HL-60 (cell line): ENCODE results near the gene CRBN.

Experiments used
- DNase-seq, 2 experiments: peaks; one replicate each; pipeline ENCODE4 v3.0.0-alpha.2; 2010 to 2020; ENCODE audit warnings: low read depth in 1 of 2, low spot score in 1 of 2
- H3K27ac ChIP-seq: fragments of 250-450 bp; sonication (Bioruptor Pico); replicated peaks from 2 replicates; pipeline ENCODE4 v1.5.1; 2020; ENCODE audit warnings: mild to moderate bottlenecking, moderate library complexity
- H3K27me3 ChIP-seq: fragments of 250-450 bp; sonication (Bioruptor Pico); 2 replicates; pipeline ENCODE4 v1.5.1; 2021; ENCODE audit warnings: mild to moderate bottlenecking, moderate library complexity; ENCODE audit not compliant: insufficient read depth, poor library complexity, severe bottlenecking
- H3K4me3 ChIP-seq: replicated peaks from 2 replicates; pipeline ENCODE4 v1.5.1; 2011; ENCODE audit warnings: mild to moderate bottlenecking, control low read depth, low read length; ENCODE audit not compliant: insufficient read depth
- CTCF ChIP-seq: IDR thresholded peaks from one replicate; pipeline ENCODE4 v1.5.1; 2011; ENCODE audit warnings: low read length, control low read depth, inconsistent platforms; ENCODE audit not compliant: insufficient read depth
- GABPA ChIP-seq: IDR thresholded peaks from 2 replicates; pipeline ENCODE4 v1.6.1; 2012; ENCODE audit warnings: low read depth
- POLR2AphosphoS5 ChIP-seq: IDR thresholded peaks from 2 replicates; pipeline ENCODE4 v1.6.1; 2012; ENCODE audit warnings: low read depth
- SPI1 ChIP-seq: IDR thresholded peaks from 2 replicates; pipeline ENCODE4 v1.6.1; 2012; ENCODE audit warnings: low read depth, mild to moderate bottlenecking, borderline replicate concordance
- TF ChIP-seq, protein P1 (sequence below): IDR thresholded peaks from 2 replicates; pipeline ENCODE4 v1.6.1; 2012; ENCODE audit warnings: low read depth; ENCODE audit not compliant: insufficient replicate concordance

Gene CRBN

GRCh38 chr3:3216401-3216800 is 36.9 kb upstream of the CRBN start:
- Histone ChIP-seq H3K27ac (no peak overlapping the region), H3K4me3 (no peak overlapping the region), H3K27me3 (peaks cover 2% of the 10 kb centered on the region)
- TF ChIP-seq CTCF: no peak
- no peak for TF ChIP-seq SPI1
- no peak for TF ChIP-seq POLR2AphosphoS5
- no peak for TF ChIP-seq GABPA
- TF ChIP-seq, protein P1, sequence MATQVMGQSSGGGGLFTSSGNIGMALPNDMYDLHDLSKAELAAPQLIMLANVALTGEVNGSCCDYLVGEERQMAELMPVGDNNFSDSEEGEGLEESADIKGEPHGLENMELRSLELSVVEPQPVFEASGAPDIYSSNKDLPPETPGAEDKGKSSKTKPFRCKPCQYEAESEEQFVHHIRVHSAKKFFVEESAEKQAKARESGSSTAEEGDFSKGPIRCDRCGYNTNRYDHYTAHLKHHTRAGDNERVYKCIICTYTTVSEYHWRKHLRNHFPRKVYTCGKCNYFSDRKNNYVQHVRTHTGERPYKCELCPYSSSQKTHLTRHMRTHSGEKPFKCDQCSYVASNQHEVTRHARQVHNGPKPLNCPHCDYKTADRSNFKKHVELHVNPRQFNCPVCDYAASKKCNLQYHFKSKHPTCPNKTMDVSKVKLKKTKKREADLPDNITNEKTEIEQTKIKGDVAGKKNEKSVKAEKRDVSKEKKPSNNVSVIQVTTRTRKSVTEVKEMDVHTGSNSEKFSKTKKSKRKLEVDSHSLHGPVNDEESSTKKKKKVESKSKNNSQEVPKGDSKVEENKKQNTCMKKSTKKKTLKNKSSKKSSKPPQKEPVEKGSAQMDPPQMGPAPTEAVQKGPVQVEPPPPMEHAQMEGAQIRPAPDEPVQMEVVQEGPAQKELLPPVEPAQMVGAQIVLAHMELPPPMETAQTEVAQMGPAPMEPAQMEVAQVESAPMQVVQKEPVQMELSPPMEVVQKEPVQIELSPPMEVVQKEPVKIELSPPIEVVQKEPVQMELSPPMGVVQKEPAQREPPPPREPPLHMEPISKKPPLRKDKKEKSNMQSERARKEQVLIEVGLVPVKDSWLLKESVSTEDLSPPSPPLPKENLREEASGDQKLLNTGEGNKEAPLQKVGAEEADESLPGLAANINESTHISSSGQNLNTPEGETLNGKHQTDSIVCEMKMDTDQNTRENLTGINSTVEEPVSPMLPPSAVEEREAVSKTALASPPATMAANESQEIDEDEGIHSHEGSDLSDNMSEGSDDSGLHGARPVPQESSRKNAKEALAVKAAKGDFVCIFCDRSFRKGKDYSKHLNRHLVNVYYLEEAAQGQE: no peak
- no peak for DNase-seq

- no peak for DNase-seq
- Histone ChIP-seq H3K4me3 (no peak overlapping the region), H3K27ac (no peak overlapping the region), H3K27me3 (peaks cover 2% of the 10 kb centered on the region)
- TF ChIP-seq CTCF (no peak), POLR2AphosphoS5 (no peak)
- TF ChIP-seq, protein P1: no peak
These were observed 33.4 kb upstream of the CRBN start for GRCh38 chr3:3212781-3213440.

DNA sequence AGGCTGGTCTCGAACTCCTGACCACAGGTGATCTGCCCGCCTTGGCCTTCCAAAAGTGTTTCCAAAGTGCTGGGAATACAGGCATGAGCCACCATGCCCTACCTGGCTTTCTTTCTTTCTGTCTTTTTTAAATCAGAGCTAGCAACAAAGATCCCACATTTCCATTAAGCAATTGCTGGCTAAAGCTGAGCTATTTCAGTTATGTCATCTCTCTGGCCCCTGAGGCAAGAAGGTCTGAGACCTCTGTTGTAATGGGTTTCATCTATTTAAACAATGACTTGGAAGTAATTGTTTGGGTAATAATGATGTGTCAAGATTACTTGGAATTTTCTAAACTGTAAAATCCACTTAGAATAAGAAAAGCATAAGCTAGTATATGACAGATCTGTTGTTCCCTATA is 30.2 kb upstream of the CRBN start:
- TF ChIP-seq, protein P1: no peak
- TF ChIP-seq CTCF (no peak), POLR2AphosphoS5 (no peak), GABPA (no peak)
- H3K27ac ChIP-seq: no peak overlapping the region
- H3K4me3 ChIP-seq: no peak overlapping the region
- DNase-seq: no peak
- no peaks in the 10 kb centered on the region for H3K27me3 ChIP-seq
